OCI-LY7 (cell line): Measurements from ENCODE around the gene LAYN.

ENCODE experiments used
- CTCF ChIP-seq: fragments of 200-600 bp; sonication (generic); conservative IDR thresholded peaks from 2 replicates; pipeline ENCODE4 v1.5.1; 2014; ENCODE audit warnings: mild to moderate bottlenecking, antibody characterized with exemption, low read length, moderate library complexity, mixed read lengths
- EZH2phosphoT487 ChIP-seq: fragments of 200-600 bp; sonication (generic); IDR thresholded peaks from 2 replicates; pipeline ENCODE4 v1.6.1; 2018; ENCODE audit warnings: low read depth, borderline replicate concordance, mild to moderate bottlenecking, mixed run types, antibody characterized with exemption, low read length, moderate library complexity, mixed read lengths

- TF ChIP-seq CTCF: no peak
- no peak for TF ChIP-seq EZH2phosphoT487
Observed at GRCh38 chr11:111537336-111537860, 3.1 kb upstream of the LAYN start.
